HuH-7 (cell line): Measurements from ENCODE around the gene SSC5D.
"Not testable (repeated sequence)": the region's sequence is repeated elsewhere in the genome, so short reads cannot be mapped to it uniquely, and the experiment has no call there.

Source experiments
- DNase-seq: peaks from one replicate; pipeline ENCODE4 v3.0.0; 2011; ENCODE audit warnings: low spot score

The SSC5D gene

DNA sequence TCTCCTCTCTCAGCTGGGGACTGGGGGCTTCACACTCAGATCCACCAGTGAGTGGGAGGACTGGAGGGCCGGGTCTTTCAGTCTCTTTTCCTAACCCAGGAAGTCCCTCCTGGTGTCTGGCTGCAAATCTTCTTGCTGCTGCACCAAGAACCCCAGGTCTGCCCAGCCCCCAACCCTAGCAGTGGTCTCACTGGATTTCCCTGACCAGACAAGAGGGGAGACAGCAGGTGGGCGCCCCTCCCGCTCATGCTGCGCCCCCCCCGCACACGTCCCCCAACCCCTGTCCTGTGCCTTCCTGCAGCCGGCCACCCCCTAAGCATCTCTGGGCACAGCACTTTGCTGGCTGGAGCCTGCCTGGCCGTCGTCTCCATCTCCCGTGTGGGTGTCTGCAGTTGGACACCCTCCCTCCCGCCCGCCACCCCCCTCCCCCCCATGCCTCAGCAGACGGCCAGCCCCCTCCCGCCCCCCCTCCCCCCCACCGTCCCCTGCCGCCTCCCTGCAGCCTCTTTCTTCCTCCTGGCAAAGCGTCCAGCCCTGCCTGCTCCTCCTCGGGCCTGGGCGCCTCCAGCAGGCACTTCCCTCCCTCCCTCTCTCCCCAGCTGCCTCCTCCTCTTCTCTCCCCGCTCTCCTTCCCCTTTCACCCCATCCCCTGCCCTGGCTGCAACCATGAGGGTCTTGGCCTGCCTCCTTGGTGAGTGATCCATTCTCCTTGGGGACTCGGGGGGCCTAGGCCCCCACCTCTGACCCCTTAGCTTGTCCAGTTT is at the start of gene SSC5D:
Gene SSC5D, plus strand, starts transcription at position 513 of the 764 bp plus-strand sequence. Its CDS starts 154 bp downstream, at position 667.
- DNase-seq: no peak

DNA sequence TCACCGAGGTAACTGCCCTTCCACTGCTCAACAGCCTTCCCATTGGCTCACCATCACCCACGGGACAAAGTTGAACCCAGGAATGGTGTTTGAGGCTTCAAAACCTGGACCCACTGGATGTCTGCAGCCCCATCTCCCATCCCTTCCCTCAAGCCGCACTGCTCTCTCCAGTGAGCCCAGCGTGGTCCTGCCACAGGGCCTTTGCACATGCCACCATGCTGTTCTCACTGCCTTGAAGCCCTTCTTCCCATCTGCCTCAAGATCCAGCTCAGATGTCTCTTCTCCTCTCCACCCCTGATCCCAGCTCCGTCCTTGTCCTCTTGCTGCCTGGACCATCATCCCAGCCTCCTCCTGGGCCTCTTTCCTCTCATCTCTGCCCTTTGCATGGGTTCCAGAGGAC is 49.2 kb upstream of the SSC5D start:
- DNase-seq: no peak

DNA sequence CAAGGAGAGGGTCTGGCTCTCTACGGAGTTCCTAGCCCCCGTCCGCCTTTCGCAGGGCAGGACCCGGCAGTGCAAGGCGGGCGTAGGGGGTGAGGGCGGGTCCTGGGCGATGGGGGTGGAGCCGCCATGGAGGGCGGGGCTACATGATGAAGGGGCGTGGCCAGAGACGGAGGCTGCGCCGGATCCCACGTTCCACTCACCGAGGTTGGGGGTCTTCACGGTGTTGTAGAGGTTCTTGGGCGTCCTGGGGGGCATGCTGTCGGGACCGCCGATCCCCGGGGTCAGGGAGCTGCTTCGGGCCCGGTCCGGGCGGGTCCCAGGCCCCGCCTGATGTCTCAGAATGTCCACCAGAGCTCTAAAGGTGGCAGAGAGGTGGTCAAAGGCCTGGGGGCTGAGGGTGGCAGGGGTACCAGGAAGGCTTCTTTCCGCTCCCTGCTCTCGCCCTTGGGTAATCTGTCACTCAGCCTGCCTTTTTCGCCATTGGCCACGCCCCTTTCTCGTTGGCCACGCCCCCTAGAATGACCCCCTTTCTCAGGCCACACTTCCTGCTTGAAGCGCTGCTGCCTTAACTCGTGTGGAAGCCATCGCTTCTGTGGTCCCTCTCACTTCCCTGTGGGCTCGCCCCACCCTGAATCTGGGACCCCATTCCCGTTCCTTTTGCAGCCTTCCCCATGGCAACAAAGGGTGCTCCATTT is 47.7 kb upstream of the SSC5D start:
- no peak for DNase-seq

DNA sequence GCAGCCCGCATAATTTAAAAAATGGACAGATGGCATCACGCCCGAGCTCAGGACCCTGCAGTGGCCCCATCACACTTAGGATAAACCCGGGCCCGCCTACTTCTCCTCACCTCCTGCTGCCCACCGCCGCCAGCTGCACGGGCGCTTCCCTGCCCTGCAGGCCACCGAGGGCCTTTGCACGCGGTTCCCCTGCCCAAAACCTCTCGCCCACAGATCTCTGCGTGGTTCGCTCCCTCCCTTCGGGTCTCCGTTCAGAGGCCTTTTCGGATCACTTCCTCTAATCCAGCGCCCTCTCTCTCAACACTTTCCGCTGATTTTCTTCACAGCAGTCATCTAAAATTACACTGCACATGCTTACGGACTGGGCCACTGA is 46.9 kb upstream of the SSC5D start:
- DNase-seq: no peak

DNA sequence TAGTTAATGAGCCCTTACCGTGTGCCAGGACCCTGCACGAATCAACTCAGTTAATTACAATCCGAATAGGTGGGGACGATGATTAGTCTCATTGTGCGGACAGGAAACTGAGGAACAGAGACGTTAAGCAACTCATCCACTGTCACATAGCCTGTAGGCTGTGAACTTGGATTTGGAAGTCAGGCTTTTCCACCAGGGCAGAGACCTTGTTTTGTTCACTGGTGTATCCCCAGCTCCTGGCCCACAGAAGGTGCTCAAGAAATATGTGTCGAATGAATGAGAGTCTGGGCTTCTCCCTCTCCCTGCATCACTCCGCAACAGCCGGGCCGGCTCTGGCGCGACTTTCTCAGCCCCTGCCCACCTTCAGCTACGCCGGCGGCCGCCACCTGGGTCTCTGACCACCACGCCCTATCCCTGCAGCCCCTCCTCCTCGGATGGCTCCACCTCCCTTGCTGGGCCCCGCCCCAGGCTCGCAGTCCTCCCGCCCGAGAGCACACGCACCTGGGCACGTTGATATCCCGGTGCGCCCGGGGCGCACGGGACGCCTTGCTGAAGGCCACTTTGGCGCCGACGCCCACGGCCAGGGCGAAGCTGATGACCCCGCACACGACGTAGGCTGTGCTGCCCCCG is 46.4 kb upstream of the SSC5D start:
- DNase-seq: no peak

DNA sequence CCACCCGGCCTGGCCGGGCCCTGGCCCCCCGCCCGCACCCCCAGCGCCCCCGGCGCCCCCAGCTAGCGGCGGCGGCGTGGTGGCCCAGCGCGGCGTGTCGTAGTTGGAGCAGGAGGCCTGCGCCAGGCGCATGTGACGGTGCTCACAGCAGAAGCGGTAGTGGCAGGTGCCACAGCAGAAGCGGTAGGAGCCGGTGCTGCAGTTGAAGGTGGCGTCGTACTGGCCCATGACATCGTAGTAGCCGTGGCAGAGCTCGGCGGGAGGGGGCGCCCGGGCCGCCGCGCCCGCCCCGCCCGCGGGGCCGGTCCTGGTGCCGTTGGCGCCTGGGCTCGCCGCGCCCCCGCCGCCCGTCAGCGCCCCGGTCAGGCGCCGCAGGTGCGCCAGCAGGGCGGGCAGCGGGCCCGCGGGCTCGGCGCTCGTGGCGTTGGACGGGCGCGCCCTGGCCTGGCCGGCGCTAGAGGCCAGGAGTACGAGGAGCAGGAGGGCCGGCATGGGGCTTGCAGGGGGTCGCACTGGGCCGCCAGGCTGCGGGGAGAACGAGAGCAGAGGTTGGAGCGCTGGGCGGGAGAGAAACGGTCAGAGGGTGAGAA is 45.8 kb upstream of the SSC5D start:
- no peak for DNase-seq

DNA sequence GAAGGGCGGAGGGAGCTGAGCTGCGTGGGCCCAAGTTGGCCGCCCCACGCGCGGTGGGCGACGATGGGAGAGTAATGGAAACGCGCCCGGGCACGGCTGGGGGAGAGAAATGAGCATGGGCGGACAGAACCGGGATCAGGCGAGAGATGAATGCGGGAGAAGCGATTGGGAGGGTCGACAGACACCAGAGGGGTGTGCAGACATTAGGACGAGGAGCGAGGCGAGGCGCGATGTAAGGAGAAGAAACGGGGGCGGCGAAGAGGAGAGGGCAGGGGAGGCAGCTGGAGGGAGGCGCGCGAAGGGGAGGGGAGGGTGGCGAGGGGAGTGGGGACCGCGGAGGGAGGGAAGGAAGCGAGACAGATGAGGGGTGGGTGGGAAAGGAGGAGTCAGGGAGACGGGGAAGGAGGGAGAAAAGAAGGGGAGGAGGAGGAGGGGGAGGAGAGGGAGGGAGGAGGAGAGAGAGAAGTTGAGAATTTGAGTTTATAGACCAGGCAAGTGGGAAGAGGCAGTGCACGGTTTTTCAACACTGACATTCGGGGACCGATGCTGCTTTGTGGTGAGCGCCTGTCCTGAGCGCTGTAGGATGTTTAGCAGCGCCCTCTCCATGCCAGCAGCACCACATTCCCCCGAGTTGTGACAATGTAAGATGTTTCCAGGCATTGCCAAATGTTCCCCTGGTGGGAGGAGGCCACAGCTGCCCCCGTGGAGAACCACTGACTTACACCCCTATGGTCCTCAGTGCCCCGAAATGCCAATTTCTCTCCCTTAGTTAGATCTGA is 45.0 kb upstream of the SSC5D start, which contains the start of gene SHISA7:
Gene SHISA7, minus strand, starts transcription at position 256 of the 779 bp plus-strand sequence. CDS start 437 bp downstream, outside the sequence.
- no peak for DNase-seq

DNA sequence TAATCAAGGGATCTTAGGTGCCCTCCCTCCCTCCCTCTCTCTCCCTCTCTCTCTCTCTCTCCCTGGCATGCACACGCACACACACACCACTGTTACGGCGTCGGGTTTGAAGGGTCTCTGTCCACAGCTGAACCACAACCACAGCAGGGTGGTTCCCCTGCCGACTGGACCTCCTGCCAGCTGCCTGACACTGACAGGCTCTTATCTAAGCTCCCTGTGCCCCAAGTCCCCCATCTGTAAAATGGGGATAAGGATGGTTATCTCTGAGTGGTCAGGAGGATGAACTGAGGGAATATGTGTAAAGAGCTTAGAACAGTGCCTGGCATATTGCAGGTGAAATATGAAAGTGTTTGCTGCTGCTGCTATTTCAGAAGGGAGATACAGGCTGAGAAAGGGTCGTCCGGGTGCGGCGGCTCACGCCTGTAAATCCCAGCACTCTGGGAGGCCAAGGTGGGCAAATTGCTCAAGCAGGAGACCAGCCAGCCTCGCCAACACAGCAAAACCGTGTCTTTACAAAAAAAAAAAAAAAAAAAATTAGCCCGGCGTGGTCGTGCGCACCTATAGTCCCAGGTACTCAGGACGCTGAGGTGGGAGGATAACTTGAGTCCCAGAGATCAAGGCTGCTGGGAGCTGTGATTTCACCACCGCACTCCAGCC is 44.3 kb upstream of the SSC5D start:
- no peak for DNase-seq

DNA sequence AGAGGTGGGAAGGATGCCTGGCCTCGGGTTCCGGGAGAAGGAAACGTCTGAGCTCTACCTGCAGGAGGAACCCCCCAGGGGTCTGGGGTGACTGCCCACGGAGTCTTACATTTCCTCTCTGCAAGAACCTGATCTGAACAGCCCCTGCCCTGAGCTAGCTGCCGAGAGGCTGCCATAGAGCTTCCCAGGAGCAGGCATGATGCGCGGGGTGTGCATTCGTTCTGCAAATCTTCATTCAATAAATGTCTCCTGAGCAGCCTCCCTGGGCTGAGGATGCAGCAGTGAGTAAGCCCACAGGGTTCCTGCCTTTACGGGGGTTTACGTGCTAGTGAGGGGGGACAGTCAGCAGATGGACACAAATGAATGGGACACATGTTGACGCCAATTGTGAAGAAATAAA is 43.6 kb upstream of the SSC5D start:
- DNase-seq: no peak

DNA sequence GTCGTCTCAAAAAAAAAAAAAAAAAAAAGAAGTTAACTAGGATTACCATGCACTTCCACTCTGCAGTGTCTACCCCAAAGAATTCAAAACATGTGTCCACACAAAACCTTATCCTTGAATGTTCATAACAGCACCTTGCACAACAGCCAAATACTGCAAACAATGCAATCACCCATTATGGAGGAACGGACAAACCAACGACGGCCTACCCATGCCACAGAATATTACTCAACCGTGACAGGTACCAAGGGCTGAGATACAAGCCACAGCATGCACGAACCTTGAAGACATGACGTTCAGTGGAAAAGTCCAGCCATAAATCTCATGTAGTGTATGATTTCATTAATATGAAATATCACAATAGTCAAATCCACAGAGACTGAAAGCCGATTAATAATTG is 42.2 kb upstream of the SSC5D start:
- no peak for DNase-seq

DNA sequence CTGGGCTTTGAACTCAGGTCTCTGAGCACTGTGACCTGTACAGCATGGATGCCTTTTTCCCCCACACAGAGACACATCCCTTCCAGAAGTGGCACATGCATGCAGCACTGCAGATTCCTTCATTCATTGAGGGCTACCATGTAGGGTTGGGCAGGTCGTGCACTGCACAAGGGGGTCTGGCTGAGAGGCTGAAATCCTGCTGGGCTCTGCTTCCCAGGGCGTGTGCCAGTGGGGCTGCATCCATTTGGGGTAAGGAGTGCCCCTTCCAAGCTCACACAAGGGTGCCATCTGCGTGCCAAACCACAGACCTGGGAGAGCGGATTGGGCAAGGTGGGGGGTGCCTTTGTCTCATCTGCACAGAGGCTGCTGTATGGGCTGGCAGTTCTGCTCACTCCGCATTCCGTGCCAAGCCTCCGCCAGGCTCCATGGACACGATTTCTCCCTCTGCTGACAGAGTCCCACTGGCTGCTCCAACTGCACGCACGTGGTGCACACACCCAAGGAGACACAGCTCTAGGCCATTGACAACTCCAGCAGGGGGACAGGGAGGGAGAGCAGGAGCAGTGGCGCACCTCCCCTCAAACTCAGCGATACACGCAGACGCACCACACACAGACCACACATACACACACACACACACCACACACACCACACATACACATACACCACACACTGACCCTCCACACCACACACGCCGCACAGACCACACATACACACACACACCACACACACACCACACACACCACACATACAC is 40.6 kb upstream of the SSC5D start:
- DNase-seq: peak; percentile 62

DNA sequence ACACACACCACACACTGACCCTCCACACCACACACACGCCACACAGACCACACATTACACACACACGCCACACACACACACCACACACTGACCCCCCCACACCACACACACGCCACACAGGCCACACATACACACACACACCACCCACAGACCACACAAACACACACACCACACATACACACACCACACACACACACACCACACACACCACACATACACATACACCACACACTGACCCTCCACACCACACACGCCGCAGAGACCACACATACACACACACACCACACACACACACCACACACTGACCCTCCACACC is 40.1 kb upstream of the SSC5D start:
- not testable (repeated sequence) for DNase-seq

DNA sequence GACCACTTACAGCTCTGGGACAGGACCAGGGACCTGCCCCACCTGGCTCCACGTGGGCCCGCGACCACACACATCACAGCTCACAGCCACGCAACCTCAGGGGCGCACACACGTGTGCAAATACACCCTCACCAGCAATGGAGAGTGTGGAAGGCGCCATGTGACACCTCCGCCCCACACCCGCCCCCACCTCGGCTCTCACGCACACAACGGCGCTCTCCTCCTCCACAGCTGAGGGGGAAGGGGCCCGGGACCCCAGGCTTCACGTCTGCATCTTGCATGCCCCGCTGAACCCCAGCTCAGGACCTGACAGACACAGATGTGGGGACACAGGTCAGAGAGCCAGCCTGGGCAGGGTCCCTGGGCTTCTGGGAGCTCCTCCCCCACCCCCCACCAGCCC is 38.8 kb upstream of the SSC5D start:
- DNase-seq: no peak

DNA sequence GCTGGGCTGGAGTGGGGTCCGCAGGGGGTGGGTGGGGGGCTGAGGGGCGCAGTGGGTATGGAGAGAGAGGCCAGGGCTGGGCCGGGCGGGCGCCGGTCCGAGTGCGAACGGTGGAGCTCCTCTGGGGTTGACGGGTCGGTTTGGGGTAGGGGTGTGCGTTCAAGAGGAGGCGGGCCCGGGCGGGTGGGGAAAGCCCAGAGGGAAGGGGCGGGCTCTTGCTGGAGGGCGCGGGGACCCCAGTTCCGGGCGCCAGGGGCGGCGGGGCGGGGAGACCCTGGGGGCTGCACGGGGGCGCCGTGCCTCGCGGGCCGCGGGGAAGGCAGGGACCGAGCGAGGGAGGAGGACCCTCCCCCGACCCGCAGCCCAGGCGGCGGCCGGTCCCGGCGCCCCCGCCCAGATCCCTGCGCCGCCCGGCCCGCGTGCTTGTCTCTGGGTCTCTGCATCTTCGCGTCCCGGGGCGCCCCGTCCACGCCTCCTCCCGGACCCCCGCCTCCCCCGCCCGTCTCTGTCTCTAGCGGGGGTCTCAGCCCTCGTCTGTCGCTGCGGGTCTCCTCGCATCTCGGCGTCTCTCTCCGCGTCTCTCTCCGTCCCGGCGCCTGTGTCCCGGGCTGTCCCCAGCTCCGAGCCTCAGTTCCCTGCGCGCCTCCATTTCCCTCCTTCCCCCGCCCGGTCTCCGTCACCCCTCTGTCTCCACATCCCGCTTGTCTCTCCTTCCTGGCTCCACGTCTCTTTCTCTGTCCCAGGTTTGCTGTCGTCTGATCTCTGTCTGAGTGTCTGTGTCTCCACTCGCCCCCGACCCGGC is 36.9 kb upstream of the SSC5D start:
- peak; percentile 45 for DNase-seq

DNA sequence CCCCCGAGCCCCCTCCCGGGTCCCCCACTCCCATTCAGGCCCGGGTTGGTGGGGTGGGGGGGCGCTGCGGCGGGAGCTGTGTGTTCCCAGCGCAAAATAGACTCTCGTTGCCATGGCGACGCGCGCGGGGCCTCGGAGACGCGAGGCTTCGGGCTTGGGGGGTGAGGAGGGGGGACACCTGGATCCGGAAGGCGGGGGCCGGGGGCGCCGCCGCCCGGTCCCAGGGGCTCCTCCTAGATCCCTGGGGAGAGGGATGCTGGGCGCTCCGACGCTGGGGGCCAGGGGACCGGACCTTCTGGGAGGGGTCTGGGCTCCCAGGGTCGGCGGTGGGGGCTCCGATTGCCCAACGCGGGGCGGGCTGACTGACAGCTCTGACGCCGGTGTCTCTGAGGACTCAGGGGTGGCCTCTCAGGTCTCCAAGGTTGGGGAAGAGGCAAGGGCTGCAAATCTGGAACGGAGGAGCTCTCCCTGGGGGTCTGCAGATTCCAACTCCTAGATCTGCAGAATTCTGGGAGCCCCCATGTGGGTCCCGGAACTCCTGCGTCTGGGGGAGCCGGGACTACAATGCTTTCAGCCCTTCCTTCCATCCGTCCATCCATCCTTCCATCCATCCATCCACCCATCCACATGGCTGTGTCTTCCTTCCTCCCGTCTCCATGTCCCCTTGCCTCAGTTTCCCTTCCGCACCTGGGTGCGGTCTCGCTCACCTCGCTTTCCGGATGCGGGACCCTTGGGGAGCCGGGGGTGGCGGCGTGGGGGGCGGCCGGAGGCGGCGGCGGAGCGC is 36.1 kb upstream of the SSC5D start:
- no peak for DNase-seq

DNA sequence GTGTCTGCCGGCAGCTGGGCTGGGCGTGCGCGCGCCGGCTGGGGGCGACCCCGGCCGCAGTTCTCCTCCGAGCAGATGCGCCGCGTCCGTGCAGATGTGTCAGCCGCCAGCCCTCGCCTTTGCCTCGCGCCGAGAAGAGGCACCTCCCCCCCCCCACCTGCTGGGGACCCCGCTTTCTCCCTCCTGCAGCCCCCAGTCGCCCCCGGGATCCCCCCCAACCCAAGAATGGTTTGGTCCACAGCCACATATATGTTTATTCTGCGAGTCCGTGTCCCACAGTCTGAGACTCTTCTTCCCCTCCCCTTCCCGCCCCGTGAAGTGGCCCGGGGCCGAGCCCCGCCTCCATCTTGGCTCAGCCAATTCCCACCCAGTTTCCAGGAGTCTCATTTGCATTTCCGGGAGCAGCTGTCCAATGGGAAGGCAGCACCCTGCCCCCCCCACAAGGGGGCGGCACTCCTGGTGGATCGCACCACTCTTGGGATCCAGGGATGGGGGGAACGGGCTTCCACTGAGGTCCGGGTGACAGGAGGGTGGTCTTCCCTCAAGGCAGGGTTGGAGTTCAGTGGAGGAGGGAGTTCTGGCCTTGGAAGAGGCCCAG is 35.4 kb upstream of the SSC5D start:
- peak; percentile 94 for DNase-seq

DNA sequence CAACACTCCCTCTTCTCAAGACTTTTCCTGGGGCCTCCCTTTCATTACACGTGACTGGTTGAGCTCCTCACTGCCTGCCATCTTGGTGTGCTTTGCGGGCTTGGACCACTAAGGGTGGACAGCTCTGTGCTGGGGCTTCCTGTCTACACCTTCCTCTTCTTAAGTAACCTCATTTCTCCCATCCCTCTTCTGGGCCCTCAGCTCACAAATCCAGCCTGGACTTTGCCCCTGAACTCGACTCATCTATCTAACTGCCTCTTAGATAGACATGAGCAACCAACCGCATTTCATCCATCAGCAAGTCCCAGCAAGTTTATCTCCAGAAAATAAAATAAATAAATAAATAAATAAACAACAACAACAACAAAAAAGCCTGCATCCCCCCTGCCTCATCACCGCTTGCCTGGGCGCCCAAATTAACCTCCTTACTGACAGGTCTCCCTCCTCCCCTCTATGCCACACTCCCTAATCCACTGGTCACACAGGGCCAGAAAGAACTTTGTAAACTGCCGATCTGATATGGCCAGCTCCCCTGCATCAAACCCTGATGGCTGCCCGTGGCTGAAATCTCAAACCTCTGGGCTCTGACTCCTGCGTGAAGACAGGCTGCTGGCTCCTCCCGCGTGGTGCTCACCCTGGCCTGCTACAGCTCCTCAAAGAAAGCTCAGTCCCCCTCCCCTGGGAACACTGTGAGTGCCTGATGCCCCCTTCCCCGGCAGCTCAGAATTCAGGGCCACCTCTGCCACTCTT is 34.5 kb upstream of the SSC5D start:
- peak; percentile 59 for DNase-seq

DNA sequence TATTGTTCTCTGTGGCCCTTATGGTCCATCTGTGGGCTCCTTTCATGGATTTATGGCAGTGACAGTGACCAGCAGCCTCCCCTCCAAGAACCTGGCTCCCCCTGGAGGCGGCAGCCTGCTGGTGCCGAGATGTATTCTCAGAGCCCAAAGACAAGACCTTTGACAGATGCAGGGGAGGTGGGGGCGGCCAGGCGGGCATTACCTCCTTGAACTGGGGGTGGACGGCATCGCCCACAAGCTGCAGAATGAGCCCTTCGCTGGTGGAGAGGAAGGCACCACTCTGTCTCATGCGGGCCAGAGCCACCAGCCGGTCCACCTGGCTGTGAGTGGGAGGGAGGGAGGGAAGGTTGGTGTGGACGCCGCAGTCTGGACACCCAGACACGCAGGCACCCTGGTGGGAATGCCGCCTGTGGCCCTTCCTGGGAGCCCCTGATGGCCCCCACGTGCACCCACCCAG is 33.4 kb upstream of the SSC5D start:
- peak; percentile 87 for DNase-seq
